ENCODE results near the gene CD200R1. TPM values are rescaled to one million over a fixed set of nuclear protein-coding genes. Genes with fewer than 3 reads are reported as not detected.

CD200R1 gene
- total RNA-seq, 1 experiment from 2014 or later: not detected

DNA sequence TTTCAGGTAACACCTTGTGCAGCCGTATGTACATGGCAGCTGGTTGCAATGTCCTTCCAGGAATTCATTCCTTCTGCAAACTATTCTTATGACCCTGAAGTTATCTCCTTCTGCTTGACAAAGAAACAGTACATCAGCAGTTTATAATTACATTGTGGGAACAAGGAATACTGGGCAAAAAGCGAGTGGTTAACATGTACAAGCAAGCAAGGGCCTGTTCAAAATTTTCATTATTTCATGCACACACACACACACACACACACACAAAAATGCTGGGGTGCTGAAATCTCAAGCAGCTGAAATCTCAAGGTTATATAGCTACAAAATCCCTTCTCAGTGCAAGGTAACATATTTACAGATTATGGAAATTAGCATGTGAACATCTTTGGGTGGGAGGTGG is 46.6 kb upstream of the CD200R1 start:
- no peaks in the 10 kb centered on the region for H4K20me1 ChIP-seq (ENCODE audit: insufficient read depth)
- H3K79me2 ChIP-seq (ENCODE audit: insufficient read depth, low read length): peaks cover 30% of the 10 kb centered on the region
- peaks cover 6 to 7% of the 10 kb centered on the region in 2 experiments; a peak in 3 of 4 replicates for H3K36me3 ChIP-seq (ENCODE audit: control insufficient read depth in 1 of 2, insufficient read depth in 2 of 2, low read length in 2 of 2)
- no peak for DNase-seq (ENCODE audit: low read depth, low spot score)
- intact Hi-C loops (cut with micrococcal nuclease): no loop called here
- TF ChIP-seq ZFX (IDR thresholded peaks at IDR 0.05) (no peak), POLR2AphosphoS5 (IDR thresholded peaks at IDR 0.05; ENCODE audit: low read depth, low read length) (no peak)
- TF ChIP-seq, protein P1, sequence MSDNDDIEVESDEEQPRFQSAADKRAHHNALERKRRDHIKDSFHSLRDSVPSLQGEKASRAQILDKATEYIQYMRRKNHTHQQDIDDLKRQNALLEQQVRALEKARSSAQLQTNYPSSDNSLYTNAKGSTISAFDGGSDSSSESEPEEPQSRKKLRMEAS (IDR thresholded peaks at IDR 0.05): no peak
- no TSS peak for BruUV-seq (replicated peaks)
- CTCF ChIA-PET: no interaction called here
- H3K27me3 ChIP-seq (ENCODE audit: insufficient read depth, low read length): no peaks in the 10 kb centered on the region
- peaks cover 9 to 17% of the 10 kb centered on the region in 2 experiments; a peak in 3 of 4 replicates for H3K4me1 ChIP-seq (ENCODE audit: control insufficient read depth in 1 of 2, insufficient read depth in 2 of 2, low read length in 2 of 2)
- RAD21 ChIA-PET (ENCODE audit: low non-redundant PET in 1 of 2, low total read pairs in 2 of 2, uncharacterized antibody in 2 of 2, unreplicated experiment in 2 of 2): no interaction called here
- POLR2A ChIA-PET: no interaction called here
- H3K9me2 ChIP-seq (ENCODE audit: insufficient read depth): no peaks in the 10 kb centered on the region
- no peak overlapping the region for H3K4me2 ChIP-seq (ENCODE audit: low read length)
- no peak overlapping the region for H3K27ac ChIP-seq (ENCODE audit: low read depth, low read length)
- no peak overlapping the region for H2AFZ ChIP-seq (ENCODE audit: low read depth, low read length, poor library complexity, severe bottlenecking)
- H3K4me3 ChIP-seq (replicated peaks in 1 of 2; ENCODE audit: low read depth in 1 of 2, low read length in 2 of 2): no peak overlapping the region
- no peak overlapping the region for H3K9ac ChIP-seq (ENCODE audit: low read length)
- no peaks in the 10 kb centered on the region for H3K9me3 ChIP-seq (ENCODE audit: control insufficient read depth in 1 of 2, insufficient read depth in 1 of 2, low read depth in 1 of 2, low read length in 2 of 2)
- ATAC-seq: no peak

DNA sequence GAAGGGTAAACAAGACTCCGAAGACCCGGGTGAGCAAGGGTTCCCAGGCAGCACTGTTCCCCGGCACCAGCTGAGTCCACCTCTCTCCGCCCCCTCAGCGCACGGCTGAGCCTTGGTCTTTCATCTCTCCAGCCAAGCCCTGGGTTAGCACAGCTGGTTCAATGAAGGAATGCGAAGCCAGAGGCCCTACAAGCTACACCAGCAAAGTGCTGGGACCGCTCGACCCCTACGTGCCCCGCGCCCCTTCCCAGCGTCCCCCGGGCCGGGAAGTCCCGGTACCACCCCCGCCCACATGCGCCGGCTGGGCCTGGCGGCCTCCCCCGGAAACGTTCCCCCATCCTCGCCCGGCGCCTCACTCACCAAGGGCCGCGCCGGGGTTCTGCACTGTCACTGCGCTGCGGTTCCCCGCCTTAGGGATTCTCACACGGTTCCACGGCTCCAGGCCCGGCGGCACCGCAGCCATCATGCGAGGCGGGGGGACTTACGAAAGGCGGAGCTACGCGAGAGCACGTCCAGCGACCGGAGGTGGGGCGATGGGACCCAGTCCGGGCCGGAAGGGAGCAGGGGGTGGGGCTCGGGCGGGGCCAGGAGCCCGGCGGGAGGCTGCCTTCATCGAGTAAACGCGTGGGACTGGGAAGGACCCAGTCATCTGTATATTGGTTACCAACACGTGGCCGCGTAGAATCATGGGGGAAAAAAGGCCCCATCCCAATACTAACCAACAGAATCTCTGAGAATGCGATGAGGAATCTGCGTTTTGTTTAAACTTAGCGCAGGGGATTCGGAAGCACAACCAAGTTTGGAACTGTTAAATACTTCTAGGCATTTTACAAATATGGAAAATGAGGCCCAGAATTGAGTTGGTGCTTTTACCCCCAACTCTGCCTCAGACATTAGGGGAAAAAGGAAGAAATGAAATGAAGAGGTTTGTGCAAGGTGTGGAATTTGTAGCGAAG is 44.6 kb upstream of the CD200R1 start:
- peak overlapping the region; percentile 66 for H2AFZ ChIP-seq (ENCODE audit: low read depth, low read length, poor library complexity, severe bottlenecking)
- no peaks in the 10 kb centered on the region for H3K27me3 ChIP-seq (ENCODE audit: insufficient read depth, low read length)
- H3K4me3 ChIP-seq (replicated peaks in 1 of 2; ENCODE audit: low read depth in 1 of 2, low read length in 2 of 2): peak overlapping the region; percentile 78 to 85
- CTCF ChIA-PET: interaction anchor here (0.6 to 2.1 kb wide), 6 partner anchors 13 to 630 kb away, joined by 3 to 9 read pairs (median 6); no protein-coding TSS in a partner anchor
- H3K9ac ChIP-seq (ENCODE audit: low read length): peak overlapping the region; percentile 82
- H3K9me3 ChIP-seq (ENCODE audit: control insufficient read depth in 1 of 2, insufficient read depth in 1 of 2, low read depth in 1 of 2, low read length in 2 of 2): no peaks in the 10 kb centered on the region
- H3K36me3 ChIP-seq (ENCODE audit: control insufficient read depth in 1 of 2, insufficient read depth in 2 of 2, low read length in 2 of 2): peaks cover 16 to 20% of the 10 kb centered on the region in 2 experiments; a peak in 3 of 4 replicates
- peaks cover 9 to 17% of the 10 kb centered on the region in 2 experiments; a peak in 3 of 4 replicates for H3K4me1 ChIP-seq (ENCODE audit: control insufficient read depth in 1 of 2, insufficient read depth in 2 of 2, low read length in 2 of 2)
- DNase-seq (ENCODE audit: low read depth, low spot score) (peak; percentile 82), ATAC-seq (peak; percentile 98)
- POLR2A ChIA-PET: interaction anchor here (1.0 to 1.2 kb wide), 4 partner anchors 11 to 28 kb away, joined by 4 to 5 read pairs (median 4); partner anchors contain the start of gene GTPBP8
- RAD21 ChIA-PET (ENCODE audit: low non-redundant PET in 1 of 2, low total read pairs in 2 of 2, uncharacterized antibody in 2 of 2, unreplicated experiment in 2 of 2): interaction anchor here in 1 of 2 experiments (0.7 kb wide), 2 partner anchors 12 to 889 kb away, joined by 3 to 4 read pairs; no protein-coding TSS in a partner anchor
- no peaks in the 10 kb centered on the region for H3K9me2 ChIP-seq (ENCODE audit: insufficient read depth)
- intact Hi-C loops (cut with micrococcal nuclease): no loop called here
- TSS peak; percentile 63 for BruUV-seq (replicated peaks)
- H4K20me1 ChIP-seq (ENCODE audit: insufficient read depth): no peaks in the 10 kb centered on the region
- peak overlapping the region; percentile 85 for H3K27ac ChIP-seq (ENCODE audit: low read depth, low read length)
- peaks cover 50% of the 10 kb centered on the region for H3K79me2 ChIP-seq (ENCODE audit: insufficient read depth, low read length)
- peak overlapping the region; percentile 82 for H3K4me2 ChIP-seq (ENCODE audit: low read length)
- TF ChIP-seq FOSL1 (IDR thresholded peaks at IDR 0.05; ENCODE audit: low read depth): no peak
- no peak for TF ChIP-seq EZH2phosphoT487 (IDR thresholded peaks at IDR 0.05; ENCODE audit: borderline replicate concordance)
- TF ChIP-seq JUND (IDR thresholded peaks at IDR 0.05): no peak
- peak; percentile 89 for TF ChIP-seq ZFX (IDR thresholded peaks at IDR 0.05)
- TF ChIP-seq, protein P1 (IDR thresholded peaks at IDR 0.05): peak; percentile 97
- TF ChIP-seq SIN3A (IDR thresholded peaks at IDR 0.05; ENCODE audit: low read depth): peak; percentile 80
- TF ChIP-seq, protein P2, sequence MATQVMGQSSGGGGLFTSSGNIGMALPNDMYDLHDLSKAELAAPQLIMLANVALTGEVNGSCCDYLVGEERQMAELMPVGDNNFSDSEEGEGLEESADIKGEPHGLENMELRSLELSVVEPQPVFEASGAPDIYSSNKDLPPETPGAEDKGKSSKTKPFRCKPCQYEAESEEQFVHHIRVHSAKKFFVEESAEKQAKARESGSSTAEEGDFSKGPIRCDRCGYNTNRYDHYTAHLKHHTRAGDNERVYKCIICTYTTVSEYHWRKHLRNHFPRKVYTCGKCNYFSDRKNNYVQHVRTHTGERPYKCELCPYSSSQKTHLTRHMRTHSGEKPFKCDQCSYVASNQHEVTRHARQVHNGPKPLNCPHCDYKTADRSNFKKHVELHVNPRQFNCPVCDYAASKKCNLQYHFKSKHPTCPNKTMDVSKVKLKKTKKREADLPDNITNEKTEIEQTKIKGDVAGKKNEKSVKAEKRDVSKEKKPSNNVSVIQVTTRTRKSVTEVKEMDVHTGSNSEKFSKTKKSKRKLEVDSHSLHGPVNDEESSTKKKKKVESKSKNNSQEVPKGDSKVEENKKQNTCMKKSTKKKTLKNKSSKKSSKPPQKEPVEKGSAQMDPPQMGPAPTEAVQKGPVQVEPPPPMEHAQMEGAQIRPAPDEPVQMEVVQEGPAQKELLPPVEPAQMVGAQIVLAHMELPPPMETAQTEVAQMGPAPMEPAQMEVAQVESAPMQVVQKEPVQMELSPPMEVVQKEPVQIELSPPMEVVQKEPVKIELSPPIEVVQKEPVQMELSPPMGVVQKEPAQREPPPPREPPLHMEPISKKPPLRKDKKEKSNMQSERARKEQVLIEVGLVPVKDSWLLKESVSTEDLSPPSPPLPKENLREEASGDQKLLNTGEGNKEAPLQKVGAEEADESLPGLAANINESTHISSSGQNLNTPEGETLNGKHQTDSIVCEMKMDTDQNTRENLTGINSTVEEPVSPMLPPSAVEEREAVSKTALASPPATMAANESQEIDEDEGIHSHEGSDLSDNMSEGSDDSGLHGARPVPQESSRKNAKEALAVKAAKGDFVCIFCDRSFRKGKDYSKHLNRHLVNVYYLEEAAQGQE (IDR thresholded peaks at IDR 0.05; ENCODE audit: low read depth): no peak
- TF ChIP-seq SP1 (IDR thresholded peaks at IDR 0.05; ENCODE audit: low read depth): peak; percentile 61
- peak; percentile 74 for TF ChIP-seq POLR2A (IDR thresholded peaks at IDR 0.05; ENCODE audit: borderline replicate concordance, extremely low read depth, insufficient read depth, insufficient read length)
- TF ChIP-seq ELF1 (IDR thresholded peaks at IDR 0.05; ENCODE audit: borderline replicate concordance, low read depth): peak; percentile 45; the same call in 1 of the 2 replicates
- no peak for TF ChIP-seq ZNF274 (IDR thresholded peaks at IDR 0.05; ENCODE audit: low read depth, low read length)

Measured in HCT116 (cell line).